Measurements from ENCODE around the gene SAMD8.
"Not testable (repeated sequence)": the region's sequence is repeated elsewhere in the genome, so short reads cannot be mapped to it uniquely, and the experiment has no call there.

DNA sequence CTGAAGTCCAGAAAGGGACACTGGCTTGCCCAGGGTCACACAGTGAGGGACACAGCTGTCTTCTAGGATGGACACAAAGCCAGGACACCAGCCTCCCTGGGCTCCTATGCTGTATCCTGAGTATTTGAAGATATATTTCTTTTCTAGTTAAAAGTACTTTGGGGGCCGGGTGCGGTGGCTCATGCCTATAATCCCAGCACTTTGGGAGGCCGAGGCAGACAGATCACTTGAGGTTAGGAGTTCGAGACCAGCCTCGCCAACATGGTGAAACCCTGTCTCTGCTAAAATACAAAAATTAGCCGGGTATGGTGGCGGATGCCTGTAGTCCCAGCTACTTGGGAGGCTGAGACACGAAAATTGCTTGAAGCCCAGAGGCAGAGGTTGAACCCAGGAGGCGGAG, 4.6 kb upstream of the SAMD8 start:
- TF ChIP-seq, protein P1, sequence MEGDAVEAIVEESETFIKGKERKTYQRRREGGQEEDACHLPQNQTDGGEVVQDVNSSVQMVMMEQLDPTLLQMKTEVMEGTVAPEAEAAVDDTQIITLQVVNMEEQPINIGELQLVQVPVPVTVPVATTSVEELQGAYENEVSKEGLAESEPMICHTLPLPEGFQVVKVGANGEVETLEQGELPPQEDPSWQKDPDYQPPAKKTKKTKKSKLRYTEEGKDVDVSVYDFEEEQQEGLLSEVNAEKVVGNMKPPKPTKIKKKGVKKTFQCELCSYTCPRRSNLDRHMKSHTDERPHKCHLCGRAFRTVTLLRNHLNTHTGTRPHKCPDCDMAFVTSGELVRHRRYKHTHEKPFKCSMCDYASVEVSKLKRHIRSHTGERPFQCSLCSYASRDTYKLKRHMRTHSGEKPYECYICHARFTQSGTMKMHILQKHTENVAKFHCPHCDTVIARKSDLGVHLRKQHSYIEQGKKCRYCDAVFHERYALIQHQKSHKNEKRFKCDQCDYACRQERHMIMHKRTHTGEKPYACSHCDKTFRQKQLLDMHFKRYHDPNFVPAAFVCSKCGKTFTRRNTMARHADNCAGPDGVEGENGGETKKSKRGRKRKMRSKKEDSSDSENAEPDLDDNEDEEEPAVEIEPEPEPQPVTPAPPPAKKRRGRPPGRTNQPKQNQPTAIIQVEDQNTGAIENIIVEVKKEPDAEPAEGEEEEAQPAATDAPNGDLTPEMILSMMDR (IDR thresholded peaks at IDR 0.05) = not testable (repeated sequence)
- not testable (repeated sequence) for TF ChIP-seq POLR2A (IDR thresholded peaks at IDR 0.05)
